DND-41 (cell line): Measurements from ENCODE around the gene PDCD6IP.

Source experiments
- ATAC-seq: fragments of 200-7000 bp; cut with Tn5 transposase; 3 replicates; pipeline ENCODE4 v1.9.1; 2021; ENCODE audit warnings: low read depth; ENCODE audit not compliant: insufficient read depth
- DNase-seq: peaks from one replicate; pipeline ENCODE4 v3.0.0-alpha.2; 2020
- H2AFZ ChIP-seq: 2 replicates; pipeline ENCODE4 v1.6.0; 2012; ENCODE audit warnings: low read depth, low read length
- H3K27ac ChIP-seq: 2 replicates; pipeline ENCODE4 v1.5.1; 2012; ENCODE audit warnings: low read length, inconsistent platforms
- H3K27me3 ChIP-seq: fragments of 200-600 bp; sonication (generic); 2 replicates; pipeline ENCODE4 v1.6.0; 2012; ENCODE audit warnings: low read length, mild to moderate bottlenecking, inconsistent platforms; ENCODE audit not compliant: insufficient read depth, poor library complexity
- H3K36me3 ChIP-seq: 2 replicates; pipeline ENCODE4 v1.5.1; 2012; ENCODE audit warnings: low read length, inconsistent platforms; ENCODE audit not compliant: insufficient read depth
- H3K4me1 ChIP-seq: 2 replicates; pipeline ENCODE4 v1.5.1; 2012; ENCODE audit warnings: mild to moderate bottlenecking, low read length; ENCODE audit not compliant: insufficient read depth
- H3K4me2 ChIP-seq: 2 replicates; pipeline ENCODE4 v1.6.0; 2012; ENCODE audit warnings: mild to moderate bottlenecking, moderate library complexity, low read length, inconsistent platforms; ENCODE audit not compliant: insufficient read depth
- H3K4me3 ChIP-seq, 2 experiments: fragments of 200-600 bp in 1 of 2; shearing (Covaris generic) in 1 of 2; 2 replicates each; pipeline ENCODE4 v1.5.1; 2012 to 2016; ENCODE audit warnings: inconsistent platforms in 2 of 2, low read length in 2 of 2, mild to moderate bottlenecking in 2 of 2, low read depth in 1 of 2, moderate library complexity in 1 of 2
- H3K79me2 ChIP-seq: 2 replicates; pipeline ENCODE4 v1.6.0; 2012; ENCODE audit warnings: low read length, inconsistent platforms; ENCODE audit not compliant: insufficient read depth
- H3K9ac ChIP-seq: 2 replicates; pipeline ENCODE4 v1.6.0; 2012; ENCODE audit warnings: low read depth, mild to moderate bottlenecking, inconsistent platforms, low read length, moderate library complexity
- H3K9me3 ChIP-seq: 2 replicates; pipeline ENCODE4 v1.5.1; 2012; ENCODE audit warnings: low read length, moderate library complexity, mild to moderate bottlenecking, inconsistent platforms; ENCODE audit not compliant: insufficient read depth, severe bottlenecking
- H4K20me1 ChIP-seq: 2 replicates; pipeline ENCODE4 v1.6.0; 2012; ENCODE audit warnings: low read length; ENCODE audit not compliant: insufficient read depth
- CTCF ChIP-seq: IDR thresholded peaks from 2 replicates; pipeline ENCODE4 v1.5.1; 2012; ENCODE audit warnings: borderline replicate concordance, low read length, moderate library complexity, mild to moderate bottlenecking; ENCODE audit not compliant: poor library complexity, severe bottlenecking; ENCODE audit errors: extremely low read depth
- EZH2 ChIP-seq: IDR thresholded peaks from 3 replicates; pipeline ENCODE4 v1.6.1; 2012; ENCODE audit warnings: borderline replicate concordance, low read depth, mild to moderate bottlenecking, moderate library complexity, low read length, inconsistent platforms; ENCODE audit not compliant: severe bottlenecking

PDCD6IP gene

GRCh38 chr3:33803894-33804526 is 5.6 kb downstream of the PDCD6IP start:
- peaks cover 94% of the 10 kb centered on the region for H3K79me2 ChIP-seq

GRCh38 chr3:33807191-33807590 is 8.8 kb downstream of the PDCD6IP start:
- H2AFZ ChIP-seq = no peak overlapping the region

More at GRCh38 chr3:33803894-33804526, 5.6 kb downstream of the PDCD6IP start:
- Histone ChIP-seq H2AFZ (no peak overlapping the region), H3K4me2 (no peak overlapping the region), H3K4me3 (no peak overlapping the region), H3K27ac (no peak overlapping the region), H4K20me1 (peaks cover 25% of the 10 kb centered on the region; the same call in 1 of the 2 replicates), H3K9ac (no peak overlapping the region), H3K27me3 (no peaks in the 10 kb centered on the region), H3K4me1 (peaks cover 18% of the 10 kb centered on the region), H3K36me3 (peaks cover 42% of the 10 kb centered on the region), H3K9me3 (no peaks in the 10 kb centered on the region)
- no peak for DNase-seq
- ATAC-seq = no peak
- TF ChIP-seq EZH2 = no peak
- TF ChIP-seq CTCF = no peak

GRCh38 chr3:33808559-33808958 is 10.1 kb downstream of the PDCD6IP start:
- Histone ChIP-seq H3K9me3 (no peaks in the 10 kb centered on the region), H3K9ac (no peak overlapping the region), H3K4me3 (no peak overlapping the region), H3K27ac (no peak overlapping the region), H3K27me3 (no peaks in the 10 kb centered on the region), H2AFZ (no peak overlapping the region), H4K20me1 (peaks cover 34% of the 10 kb centered on the region; the same call in 1 of the 2 replicates), H3K79me2 (peaks cover 87% of the 10 kb centered on the region), H3K4me1 (no peaks in the 10 kb centered on the region), H3K4me2 (no peak overlapping the region), H3K36me3 (peaks cover 42% of the 10 kb centered on the region; the same call in 1 of the 2 replicates)
- DNase-seq (no peak), ATAC-seq (no peak)
- no peak for TF ChIP-seq CTCF
- TF ChIP-seq EZH2 = no peak

More at GRCh38 chr3:33807191-33807590, 8.8 kb downstream of the PDCD6IP start:
- H3K4me2 ChIP-seq = no peak overlapping the region
- peaks cover 34% of the 10 kb centered on the region; the same call in 1 of the 2 replicates for H4K20me1 ChIP-seq
- no peak for ATAC-seq
- H3K4me3 ChIP-seq = no peak overlapping the region
- H3K4me1 ChIP-seq = no peaks in the 10 kb centered on the region
- TF ChIP-seq EZH2 = no peak
- TF ChIP-seq CTCF = no peak
- H3K9me3 ChIP-seq = no peaks in the 10 kb centered on the region
- H3K79me2 ChIP-seq = peaks cover 94% of the 10 kb centered on the region
- no peak for DNase-seq
- no peak overlapping the region for H3K9ac ChIP-seq
- no peaks in the 10 kb centered on the region for H3K27me3 ChIP-seq
- no peak overlapping the region for H3K27ac ChIP-seq
- H3K36me3 ChIP-seq = peaks cover 43% of the 10 kb centered on the region
